A549 (cell line): ENCODE data around the gene PCDHA5.

Experiments used
- MYC ChIP-seq: IDR thresholded peaks from 2 replicates; pipeline ENCODE4 v1.6.1; 2012; ENCODE audit warnings: mild to moderate bottlenecking, inconsistent platforms, low read length, improper control_type of control experiment, borderline replicate concordance
- REST ChIP-seq: fragments of 200-600 bp; sonication (generic); IDR thresholded peaks from 2 replicates; pipeline ENCODE4 v1.6.1; 2016; ENCODE audit warnings: antibody characterized with exemption, mild to moderate bottlenecking, moderate library complexity
- RFX5 ChIP-seq: fragments of 450-650 bp; IDR thresholded peaks from 2 replicates; pipeline ENCODE4 v1.7.1; 2014; ENCODE audit warnings: antibody characterized with exemption, mild to moderate bottlenecking, moderate library complexity
- ZC3H11A ChIP-seq: fragments of 450-650 bp; IDR thresholded peaks from 2 replicates; pipeline ENCODE4 v1.6.1; 2014; ENCODE audit warnings: antibody characterized with exemption, mild to moderate bottlenecking
- TF ChIP-seq, protein P1 (sequence below): fragments of 450-650 bp; IDR thresholded peaks from 2 replicates; pipeline ENCODE4 v1.6.1; 2014; ENCODE audit warnings: antibody characterized with exemption
- TF ChIP-seq, protein P2 (sequence below): fragments of >200 bp; sonication (Bioruptor Twin); formaldehyde crosslinking; IDR thresholded peaks from 3 replicates; pipeline ENCODE4 v1.5.1; 2016

DNA sequence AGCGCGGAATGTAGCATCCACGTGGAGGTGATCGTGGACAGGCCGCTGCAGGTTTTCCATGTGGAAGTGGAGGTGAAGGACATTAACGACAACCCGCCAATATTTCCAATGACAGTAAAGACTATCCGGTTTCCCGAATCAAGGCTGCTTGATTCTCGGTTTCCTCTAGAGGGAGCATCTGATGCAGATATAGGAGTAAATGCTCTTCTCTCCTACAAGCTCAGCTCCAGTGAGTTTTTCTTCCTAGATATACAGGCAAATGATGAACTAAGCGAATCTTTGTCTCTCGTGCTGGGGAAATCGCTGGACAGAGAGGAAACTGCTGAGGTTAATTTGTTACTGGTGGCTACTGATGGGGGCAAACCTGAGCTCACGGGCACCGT lies 26.2 kb upstream of the PCDHA5 start:
- TF ChIP-seq MYC (no peak), REST (no peak), RFX5 (no peak), ZC3H11A (no peak)
- TF ChIP-seq, protein P1, sequence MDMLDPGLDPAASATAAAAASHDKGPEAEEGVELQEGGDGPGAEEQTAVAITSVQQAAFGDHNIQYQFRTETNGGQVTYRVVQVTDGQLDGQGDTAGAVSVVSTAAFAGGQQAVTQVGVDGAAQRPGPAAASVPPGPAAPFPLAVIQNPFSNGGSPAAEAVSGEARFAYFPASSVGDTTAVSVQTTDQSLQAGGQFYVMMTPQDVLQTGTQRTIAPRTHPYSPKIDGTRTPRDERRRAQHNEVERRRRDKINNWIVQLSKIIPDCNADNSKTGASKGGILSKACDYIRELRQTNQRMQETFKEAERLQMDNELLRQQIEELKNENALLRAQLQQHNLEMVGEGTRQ: no peak
- TF ChIP-seq, protein P2, sequence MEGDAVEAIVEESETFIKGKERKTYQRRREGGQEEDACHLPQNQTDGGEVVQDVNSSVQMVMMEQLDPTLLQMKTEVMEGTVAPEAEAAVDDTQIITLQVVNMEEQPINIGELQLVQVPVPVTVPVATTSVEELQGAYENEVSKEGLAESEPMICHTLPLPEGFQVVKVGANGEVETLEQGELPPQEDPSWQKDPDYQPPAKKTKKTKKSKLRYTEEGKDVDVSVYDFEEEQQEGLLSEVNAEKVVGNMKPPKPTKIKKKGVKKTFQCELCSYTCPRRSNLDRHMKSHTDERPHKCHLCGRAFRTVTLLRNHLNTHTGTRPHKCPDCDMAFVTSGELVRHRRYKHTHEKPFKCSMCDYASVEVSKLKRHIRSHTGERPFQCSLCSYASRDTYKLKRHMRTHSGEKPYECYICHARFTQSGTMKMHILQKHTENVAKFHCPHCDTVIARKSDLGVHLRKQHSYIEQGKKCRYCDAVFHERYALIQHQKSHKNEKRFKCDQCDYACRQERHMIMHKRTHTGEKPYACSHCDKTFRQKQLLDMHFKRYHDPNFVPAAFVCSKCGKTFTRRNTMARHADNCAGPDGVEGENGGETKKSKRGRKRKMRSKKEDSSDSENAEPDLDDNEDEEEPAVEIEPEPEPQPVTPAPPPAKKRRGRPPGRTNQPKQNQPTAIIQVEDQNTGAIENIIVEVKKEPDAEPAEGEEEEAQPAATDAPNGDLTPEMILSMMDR: no peak
